Stimulated activated naive CD8-positive, alpha-beta T cell treated with anti-CD3 and anti-CD28 coated beads, Interleukin-15, amount 100 ng/mL, for 72 hours (primary cell): ENCODE data around the gene EFNA3.
A peak's percentile ranks its signal among the peaks of the same experiment; 100 is the strongest.
"Not testable (repeated sequence)": the region's sequence is repeated elsewhere in the genome, so short reads cannot be mapped to it uniquely, and the experiment has no call there.

Experiments used
- ATAC-seq: fragments of 150-1000 bp; cut with Tn5 transposase; 2 replicates; pipeline ENCODE4 v1.10.0; 2021; ENCODE audit warnings: mild to moderate bottlenecking, moderate library complexity
- DNase-seq, 2 donors: peaks; one replicate each; pipeline ENCODE4 v3.0.0; 2021 to 2022
- H3K27ac Mint-ChIP-seq, 2 donors: one replicate each; pipeline ENCODE4 v1.8.0; 2022; ENCODE audit warnings: mild to moderate bottlenecking in 2 of 2, mixed read lengths in 2 of 2, moderate library complexity in 2 of 2
- H3K27me3 Mint-ChIP-seq: one replicate; pipeline ENCODE4 v1.8.0; 2022; ENCODE audit warnings: mixed read lengths
- H3K4me1 Mint-ChIP-seq: one replicate; pipeline ENCODE4 v1.8.0; 2022; ENCODE audit warnings: mild to moderate bottlenecking, mixed read lengths
- H3K4me3 Mint-ChIP-seq, 2 donors: one replicate each; pipeline ENCODE4 v1.8.0; 2022; ENCODE audit warnings: mild to moderate bottlenecking in 2 of 2, mixed read lengths in 2 of 2, moderate library complexity in 1 of 2
- H3K9me3 Mint-ChIP-seq, 2 donors: one replicate each; pipeline ENCODE4 v1.8.0; 2022; ENCODE audit warnings: mixed read lengths in 2 of 2

EFNA3 gene

DNA sequence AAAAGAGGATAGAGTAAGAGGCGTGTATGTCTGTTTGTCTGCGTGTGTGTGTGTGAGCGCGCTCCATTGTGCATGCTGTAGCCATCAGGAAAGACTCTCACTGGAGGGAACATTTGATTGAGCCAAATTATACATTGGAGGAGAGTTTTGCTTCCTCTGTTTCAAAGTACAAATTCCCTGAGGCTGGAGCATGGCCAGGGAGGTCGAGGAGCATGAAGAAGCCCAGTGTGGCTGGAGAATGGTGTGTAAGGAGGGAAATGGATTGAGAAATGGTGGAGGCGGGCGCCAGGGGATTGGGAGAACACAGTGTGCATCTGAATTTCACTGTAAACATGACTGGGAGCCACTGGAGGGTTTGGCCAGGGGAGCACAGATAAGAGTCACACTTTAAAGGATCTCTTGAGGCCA lies 27.0 kb downstream of the EFNA3 start:
- H3K9me3 Mint-ChIP-seq, result no peaks in the 10 kb centered on the region
- no peak for ATAC-seq
- no peak overlapping the region for H3K4me3 Mint-ChIP-seq
- H3K27me3 Mint-ChIP-seq, result no peaks in the 10 kb centered on the region
- no peaks in the 10 kb centered on the region for H3K4me1 Mint-ChIP-seq
- no peak for DNase-seq
- no peak overlapping the region for H3K27ac Mint-ChIP-seq

DNA sequence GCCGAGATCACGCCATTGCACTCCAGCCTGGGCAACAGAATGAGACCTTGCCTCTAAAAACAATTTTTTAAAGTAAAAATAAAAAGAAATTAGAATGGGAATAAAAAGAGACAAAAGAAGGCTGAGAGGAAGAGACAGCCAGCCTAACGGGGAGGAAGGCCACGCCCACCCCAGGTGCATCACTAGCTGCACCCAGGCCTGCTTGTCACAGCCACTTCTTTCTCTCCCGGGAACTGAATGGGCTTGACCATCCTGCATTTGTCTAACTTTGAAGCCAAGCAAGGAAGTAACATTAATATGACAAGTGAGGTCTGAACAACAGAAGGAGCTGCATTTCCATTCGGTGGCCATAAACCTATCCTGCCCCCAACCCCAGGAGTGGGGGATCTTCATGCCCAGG lies 28.2 kb downstream of the EFNA3 start:
- ATAC-seq, result no peak
- Mint-ChIP-seq H3K9me3 (no peaks in the 10 kb centered on the region), H3K4me3 (no peak overlapping the region), H3K27me3 (no peaks in the 10 kb centered on the region), H3K27ac (no peak overlapping the region), H3K4me1 (no peaks in the 10 kb centered on the region)
- no peak for DNase-seq

DNA sequence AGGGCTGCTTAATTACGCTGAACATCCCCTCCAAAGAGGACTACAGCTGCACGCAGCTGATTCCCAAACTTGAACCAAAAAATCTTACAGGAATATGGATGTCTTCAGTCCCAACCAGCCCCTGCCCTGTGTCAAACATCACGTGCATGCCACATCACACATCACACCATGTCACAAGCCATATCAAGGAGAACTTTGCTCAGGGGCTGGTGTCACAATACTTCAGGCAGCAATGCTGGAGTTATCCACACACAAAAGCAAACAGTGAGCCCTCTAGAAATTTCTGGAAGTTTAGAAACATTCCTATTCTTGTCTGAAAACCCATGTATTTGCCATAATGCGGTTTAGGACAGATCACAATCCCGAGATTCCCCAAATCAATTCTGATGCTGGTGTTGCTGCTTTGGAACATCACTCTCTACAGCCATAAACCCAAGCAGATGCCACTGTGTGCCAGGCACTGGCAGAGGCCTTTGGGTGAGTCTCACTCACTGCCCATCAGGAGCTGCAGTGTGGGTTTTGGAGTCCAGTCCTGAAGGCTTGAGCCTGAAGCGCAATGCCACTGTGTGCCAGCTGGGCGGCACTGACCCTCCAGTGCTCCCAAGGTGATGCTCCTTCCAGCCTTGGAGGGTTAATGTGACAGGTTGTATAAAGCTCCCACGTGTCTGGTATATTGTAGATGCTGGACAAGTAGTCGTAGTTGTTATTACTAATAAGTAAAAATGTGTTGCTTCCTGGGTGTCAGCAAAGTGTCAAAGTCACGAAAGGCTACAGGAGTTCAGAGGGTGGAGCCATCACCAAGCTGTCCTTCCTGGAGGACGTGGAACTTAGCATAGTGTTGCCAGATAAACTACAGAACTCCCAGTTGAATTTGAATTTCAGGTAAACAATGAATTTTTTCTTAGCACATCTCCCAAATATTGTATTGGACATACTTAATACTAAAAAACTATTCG lies 28.9 kb downstream of the EFNA3 start:
- Mint-ChIP-seq H3K27ac (no peak overlapping the region), H3K4me1 (no peaks in the 10 kb centered on the region)

DNA sequence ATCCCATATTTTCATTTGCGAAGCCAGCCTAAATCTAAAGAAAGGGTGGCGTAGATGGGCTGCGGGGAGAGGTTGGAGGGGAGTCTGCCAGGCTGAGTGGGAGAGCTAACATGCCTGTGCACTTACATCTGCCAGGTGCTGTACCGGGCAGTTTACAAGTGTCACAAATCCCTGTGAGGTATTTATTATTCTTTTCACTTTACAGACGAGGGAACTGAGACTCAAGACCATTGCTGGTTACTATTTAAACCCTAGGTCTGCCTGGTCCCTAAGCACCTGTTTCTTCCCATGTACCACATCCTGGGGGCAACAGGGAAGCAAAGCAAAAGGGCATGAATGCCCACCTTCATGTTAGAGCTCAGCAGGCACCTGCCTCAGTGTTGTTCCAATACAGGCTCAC lies 29.7 kb downstream of the EFNA3 start:
- Mint-ChIP-seq H3K4me1 (no peaks in the 10 kb centered on the region), H3K27ac (no peak overlapping the region), H3K4me3 (no peak overlapping the region), H3K9me3 (no peaks in the 10 kb centered on the region), H3K27me3 (no peaks in the 10 kb centered on the region)
- DNase-seq, result no peak
- no peak for ATAC-seq

More for the DNA sequence above, 28.9 kb downstream of the EFNA3 start:
- DNase-seq, result no peak
- H3K9me3 Mint-ChIP-seq, result no peaks in the 10 kb centered on the region
- H3K27me3 Mint-ChIP-seq, result no peaks in the 10 kb centered on the region
- H3K4me3 Mint-ChIP-seq, result no peak overlapping the region
- no peak for ATAC-seq

DNA sequence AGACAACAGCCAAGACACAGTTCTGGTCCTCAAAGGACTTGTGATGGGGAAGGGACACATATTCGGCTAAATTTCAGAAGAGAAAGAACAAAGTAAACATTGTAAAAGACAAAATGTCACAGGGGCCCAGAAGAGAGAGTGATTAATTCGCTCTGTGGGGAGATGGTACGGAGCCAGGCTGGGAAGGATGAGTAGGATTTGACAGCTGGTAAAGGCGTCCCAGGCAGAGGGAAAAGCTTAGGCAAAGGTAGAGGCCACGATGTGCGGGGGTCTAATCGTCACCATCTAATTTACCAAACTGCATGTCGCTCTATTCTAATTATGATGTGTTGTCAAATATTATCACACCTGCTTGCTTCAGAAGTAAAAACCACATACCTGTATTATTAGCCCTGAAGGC lies 31.7 kb downstream of the EFNA3 start:
- DNase-seq (no peak), ATAC-seq (no peak)
- Mint-ChIP-seq H3K4me1 (no peaks in the 10 kb centered on the region), H3K27ac (peak overlapping the region in 1 of 2 donors; percentile 41), H3K9me3 (no peaks in the 10 kb centered on the region), H3K4me3 (no peak overlapping the region), H3K27me3 (no peaks in the 10 kb centered on the region)

DNA sequence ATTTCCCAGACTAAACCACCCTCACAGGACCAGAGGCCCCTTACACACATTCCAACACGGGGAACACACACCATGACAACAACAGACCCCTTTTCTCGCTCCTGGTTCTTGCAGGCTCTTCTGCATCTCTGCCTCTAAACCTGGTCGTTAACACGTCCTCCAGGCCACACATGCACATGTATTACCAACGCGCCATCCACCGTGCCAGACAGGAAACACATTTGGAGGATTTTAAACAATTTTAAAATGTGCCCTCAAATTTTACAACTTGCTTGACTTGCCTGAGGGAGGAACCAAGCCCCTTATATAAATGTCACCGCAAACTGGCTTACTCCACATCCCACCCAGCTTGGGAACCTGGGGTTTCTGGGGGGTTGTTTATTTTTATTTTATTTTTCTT lies 32.2 kb downstream of the EFNA3 start:
- no peak for ATAC-seq
- H3K27ac Mint-ChIP-seq, result no peak overlapping the region
- no peaks in the 10 kb centered on the region for H3K27me3 Mint-ChIP-seq
- H3K4me1 Mint-ChIP-seq, result no peaks in the 10 kb centered on the region
- no peak overlapping the region for H3K4me3 Mint-ChIP-seq
- DNase-seq, result no peak
- no peaks in the 10 kb centered on the region for H3K9me3 Mint-ChIP-seq

DNA sequence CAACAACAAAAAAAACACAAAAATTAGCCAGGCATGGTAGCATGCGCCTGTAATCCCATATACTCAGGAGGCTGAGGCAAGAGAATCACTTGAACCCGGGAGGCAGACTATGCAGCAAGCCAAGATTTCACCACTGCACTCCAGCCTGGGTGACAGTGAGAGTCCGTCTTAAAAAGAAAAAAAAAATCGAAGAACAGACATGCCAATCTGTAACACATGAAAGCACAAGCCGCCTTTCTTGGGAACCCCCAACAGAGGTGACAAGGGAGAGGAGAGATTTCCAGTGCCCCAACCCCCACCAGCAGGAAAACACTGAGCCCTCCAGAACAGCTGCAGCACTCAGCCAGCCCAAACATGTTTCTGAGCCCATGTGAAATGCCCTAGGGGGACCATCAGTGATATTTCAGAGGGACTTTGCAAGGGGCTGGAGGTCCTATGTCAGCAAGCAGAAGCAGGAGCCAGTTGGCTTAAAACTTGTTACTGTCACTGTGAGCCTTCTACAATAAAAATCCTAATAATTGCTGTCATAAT lies 34.9 kb downstream of the EFNA3 start:
- H3K4me1 Mint-ChIP-seq, result no peaks in the 10 kb centered on the region
- no peak for ATAC-seq

DNA sequence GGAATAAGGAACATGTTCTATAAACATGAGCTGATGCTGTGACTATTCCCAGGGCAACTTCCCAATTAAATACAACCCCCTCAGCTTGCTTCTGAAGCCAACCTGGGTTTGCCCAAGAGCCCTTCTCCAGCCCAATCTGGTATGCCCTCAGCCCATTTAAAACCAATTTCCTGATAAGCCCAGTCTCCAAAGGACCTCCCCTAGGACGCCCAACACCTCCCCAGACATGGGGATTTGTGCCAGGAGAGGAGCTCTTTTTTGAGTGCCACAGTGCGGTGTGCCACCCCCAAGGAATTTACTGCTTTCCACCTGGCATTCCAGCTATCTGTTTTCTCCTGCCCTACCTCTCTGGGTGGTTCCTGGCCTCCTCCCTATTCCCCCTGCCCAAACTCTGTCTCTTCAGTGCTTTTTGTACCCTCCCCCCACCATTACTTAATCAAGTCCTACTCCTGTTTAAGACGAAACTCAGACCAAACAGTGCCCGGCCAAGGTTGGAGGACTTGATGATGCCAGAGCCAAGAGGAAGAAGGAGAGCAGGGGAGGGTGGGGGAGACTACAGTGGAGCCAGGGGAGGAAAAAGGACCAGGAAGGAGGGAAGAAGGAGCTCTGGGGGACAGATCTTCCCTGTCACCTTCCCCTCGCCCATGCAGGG lies 37.6 kb downstream of the EFNA3 start:
- Mint-ChIP-seq H3K9me3 (no peaks in the 10 kb centered on the region), H3K4me1 (no peaks in the 10 kb centered on the region), H3K27ac (no peak overlapping the region), H3K27me3 (no peaks in the 10 kb centered on the region), H3K4me3 (no peak overlapping the region)
- DNase-seq (no peak), ATAC-seq (no peak)

More for the DNA sequence above, 34.9 kb downstream of the EFNA3 start:
- Mint-ChIP-seq H3K27ac (no peak overlapping the region), H3K27me3 (no peaks in the 10 kb centered on the region), H3K4me3 (no peak overlapping the region), H3K9me3 (no peaks in the 10 kb centered on the region)
- DNase-seq, result no peak

DNA sequence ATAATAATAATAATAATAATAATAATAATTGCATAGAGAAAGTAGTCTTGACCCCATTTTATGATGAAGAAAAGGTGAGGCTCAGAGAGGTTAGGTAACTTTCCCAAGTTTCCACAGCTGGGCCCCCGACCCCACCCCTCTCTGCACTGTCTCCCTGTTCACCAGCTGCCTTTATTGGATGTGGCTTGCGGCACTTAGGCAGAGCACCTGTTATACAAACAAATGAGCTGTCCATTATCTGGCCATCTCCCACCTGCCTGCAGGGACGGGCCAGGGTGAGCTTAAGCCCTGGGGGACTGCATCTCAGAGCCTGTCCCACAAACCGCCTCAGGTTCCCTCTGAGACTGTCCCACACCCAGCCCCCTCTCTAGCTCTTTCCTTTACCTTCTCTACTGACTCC lies 39.0 kb downstream of the EFNA3 start:
- H3K4me3 Mint-ChIP-seq, result no peak overlapping the region
- H3K27me3 Mint-ChIP-seq, result no peaks in the 10 kb centered on the region
- no peaks in the 10 kb centered on the region for H3K4me1 Mint-ChIP-seq
- no peak overlapping the region for H3K27ac Mint-ChIP-seq
- H3K9me3 Mint-ChIP-seq, result no peaks in the 10 kb centered on the region
- ATAC-seq (no peak), DNase-seq (no peak)

DNA sequence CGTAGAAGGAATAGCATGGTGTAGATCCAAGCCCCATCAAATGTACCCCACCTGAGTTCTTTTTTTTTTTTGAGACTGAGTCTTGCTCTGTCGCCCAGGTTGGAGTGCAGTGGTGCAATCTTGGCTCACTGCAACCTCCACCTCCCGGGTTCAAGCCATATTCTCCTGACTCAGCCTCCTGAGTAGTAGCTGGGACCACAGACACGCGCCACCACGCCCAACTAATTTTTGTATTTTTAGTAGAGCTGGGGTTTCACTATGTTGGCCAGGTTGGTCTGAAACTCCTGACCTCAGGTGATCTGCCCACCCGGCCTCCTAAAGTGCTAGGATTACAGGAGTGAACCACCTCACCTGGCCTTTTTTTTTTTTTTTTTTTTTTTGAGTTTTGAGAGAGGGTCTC lies 39.5 kb downstream of the EFNA3 start:
- not testable (repeated sequence) for ATAC-seq

DNA sequence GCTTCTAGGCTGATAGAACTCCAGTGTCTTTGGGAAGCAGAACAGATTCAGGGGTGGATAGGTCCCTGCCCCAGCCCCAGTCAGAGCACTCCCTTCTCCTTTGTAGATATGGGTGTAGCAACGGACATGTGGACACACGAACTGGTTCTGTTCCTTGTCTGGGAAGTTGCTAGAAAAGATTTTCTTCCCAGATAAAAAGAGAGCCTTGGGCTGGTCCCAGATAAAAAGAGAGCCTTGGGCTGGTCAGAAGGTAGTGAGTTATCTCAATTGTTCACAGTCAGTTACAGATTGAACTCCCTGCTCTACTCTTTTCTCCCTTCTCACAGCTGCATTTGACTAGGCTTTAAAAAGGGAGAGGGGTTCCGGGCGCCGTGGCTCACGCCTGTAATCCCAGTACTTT lies 41.6 kb downstream of the EFNA3 start:
- Mint-ChIP-seq H3K9me3 (no peaks in the 10 kb centered on the region), H3K4me3 (no peak overlapping the region), H3K27me3 (peaks cover 4% of the 10 kb centered on the region), H3K27ac (no peak overlapping the region), H3K4me1 (no peaks in the 10 kb centered on the region)
- no peak for DNase-seq
- no peak for ATAC-seq

More for the DNA sequence above, 39.5 kb downstream of the EFNA3 start:
- H3K27me3 Mint-ChIP-seq, H3K27ac Mint-ChIP-seq, DNase-seq, H3K9me3 Mint-ChIP-seq, H3K4me3 Mint-ChIP-seq, H3K4me1 Mint-ChIP-seq: not testable (repeated sequence)

DNA sequence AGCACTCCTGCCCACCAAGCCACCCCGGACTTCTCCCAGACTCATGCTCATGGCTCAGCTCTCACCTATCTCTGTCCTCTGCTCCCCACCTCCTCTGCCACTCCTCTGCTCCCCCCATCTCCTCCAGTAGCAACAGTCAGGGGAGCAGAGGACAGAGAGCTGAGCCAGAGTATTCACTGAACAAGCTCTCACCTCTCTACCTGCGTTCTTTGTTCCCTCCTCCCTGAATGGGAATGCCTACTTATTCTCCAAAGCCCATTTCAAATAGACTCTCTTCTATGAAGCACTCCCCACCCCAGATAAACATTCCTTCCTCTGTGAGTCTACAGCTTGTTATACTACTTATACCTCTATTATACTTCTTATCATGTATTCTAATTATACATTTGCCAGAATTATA lies 42.6 kb downstream of the EFNA3 start:
- DNase-seq (no peak), ATAC-seq (no peak)
- H3K9me3 Mint-ChIP-seq, result no peaks in the 10 kb centered on the region
- H3K27me3 Mint-ChIP-seq, result peaks cover 14% of the 10 kb centered on the region
- peaks cover 1% of the 10 kb centered on the region for H3K4me1 Mint-ChIP-seq
- no peak overlapping the region for H3K27ac Mint-ChIP-seq
- no peak overlapping the region for H3K4me3 Mint-ChIP-seq

DNA sequence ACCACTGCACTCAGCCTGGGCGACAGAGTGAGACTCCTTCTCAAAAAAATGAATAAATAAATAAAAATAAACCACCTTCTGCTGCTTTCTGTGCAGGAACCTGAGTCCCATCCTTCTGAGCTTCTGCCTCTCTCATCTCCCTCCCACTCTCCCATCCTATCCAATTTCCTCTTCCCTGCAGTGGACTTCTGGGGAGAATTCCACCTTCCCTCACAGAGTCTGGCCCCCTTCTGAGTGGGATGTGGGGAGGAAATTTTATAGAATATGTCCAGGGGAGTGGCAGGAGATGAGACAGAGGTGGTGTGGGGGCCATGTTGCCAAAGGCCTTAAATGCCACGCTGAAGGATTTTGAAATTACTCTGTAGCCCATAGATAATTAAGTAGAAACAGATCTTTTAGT lies 43.7 kb downstream of the EFNA3 start:
- Mint-ChIP-seq H3K9me3 (no peaks in the 10 kb centered on the region), H3K4me3 (no peak overlapping the region), H3K27ac (no peak overlapping the region), H3K4me1 (peaks cover 12% of the 10 kb centered on the region), H3K27me3 (peaks cover 25% of the 10 kb centered on the region)
- no peak for ATAC-seq
- no peak for DNase-seq

DNA sequence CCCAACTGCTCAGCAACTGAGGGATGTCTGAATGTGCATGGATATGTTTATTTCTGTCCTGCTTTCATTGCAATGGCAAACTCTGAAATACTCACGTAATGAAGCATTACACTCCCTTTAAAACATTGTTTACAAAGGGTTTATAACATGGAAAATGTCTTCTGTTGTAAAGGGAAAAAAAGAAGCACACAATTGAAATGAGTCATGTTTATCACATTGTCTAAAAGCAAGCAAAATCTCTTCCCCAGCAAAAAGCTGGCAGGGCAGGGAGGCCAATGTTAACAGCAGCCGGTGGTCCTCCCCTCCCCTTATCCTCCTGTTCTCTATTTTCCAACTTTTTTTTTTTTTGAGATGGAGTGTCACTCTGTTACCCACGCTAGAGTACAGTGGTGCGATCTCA lies 45.2 kb downstream of the EFNA3 start:
- H3K9me3 Mint-ChIP-seq, result no peaks in the 10 kb centered on the region
- ATAC-seq (no peak), DNase-seq (no peak)
- H3K27me3 Mint-ChIP-seq, result peaks cover 39% of the 10 kb centered on the region
- no peak overlapping the region for H3K4me3 Mint-ChIP-seq
- peaks cover 26% of the 10 kb centered on the region for H3K4me1 Mint-ChIP-seq
- no peak overlapping the region for H3K27ac Mint-ChIP-seq

DNA sequence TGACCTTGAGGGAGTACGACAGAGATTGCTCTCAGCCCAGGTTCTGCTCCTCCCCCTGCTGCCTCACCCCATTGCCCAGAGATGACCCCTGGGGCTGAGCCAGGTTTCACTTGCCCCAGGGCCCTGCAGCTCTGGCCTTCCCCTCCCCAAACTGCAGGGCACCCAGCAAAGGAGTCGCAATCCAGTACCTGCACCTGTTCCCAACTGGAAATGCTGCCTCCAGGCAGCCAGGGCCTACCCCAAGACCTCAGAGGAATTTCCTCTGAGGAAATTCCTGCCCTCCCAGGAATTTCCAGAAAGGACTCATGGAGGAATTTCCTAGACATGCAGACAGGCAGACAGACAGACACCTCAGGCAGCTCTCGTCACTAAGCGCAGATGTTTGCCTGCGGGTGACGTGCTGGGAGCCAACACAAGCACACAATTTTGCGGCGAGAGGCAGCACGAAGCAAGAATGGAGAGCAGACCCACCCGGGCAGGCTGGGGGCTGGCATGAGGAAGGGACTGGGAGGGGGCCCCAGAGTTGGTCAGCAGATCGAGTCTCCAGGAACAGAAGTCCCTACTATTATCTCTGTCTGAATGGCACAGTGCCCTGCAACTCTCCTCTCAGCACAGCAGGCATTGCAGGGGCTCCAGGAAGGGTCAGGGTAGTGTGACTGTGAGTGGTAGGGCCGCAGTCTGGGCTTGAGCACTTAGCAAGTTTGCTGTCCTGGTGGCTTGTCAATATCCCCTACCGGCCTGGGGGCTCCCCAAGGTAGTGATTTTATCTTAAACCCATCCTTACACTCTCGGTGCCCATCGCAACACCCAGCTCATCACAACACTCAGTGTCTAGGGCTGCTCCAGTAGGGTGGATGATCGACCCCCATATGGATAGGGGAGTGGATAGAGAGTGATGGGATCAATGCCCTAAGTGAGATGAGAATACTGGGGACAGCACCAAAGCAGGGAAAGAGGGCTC lies 46.1 kb downstream of the EFNA3 start:
- DNase-seq (no peak), ATAC-seq (no peak)
- H3K27ac Mint-ChIP-seq, result no peak overlapping the region
- peaks cover 39% of the 10 kb centered on the region for H3K27me3 Mint-ChIP-seq
- peaks cover 35% of the 10 kb centered on the region for H3K4me1 Mint-ChIP-seq
- no peak overlapping the region for H3K4me3 Mint-ChIP-seq
- H3K9me3 Mint-ChIP-seq, result no peaks in the 10 kb centered on the region
